Testis (tissue), 3 donors: ENCODE data around the gene SALL3. TPM values are rescaled to one million over a fixed set of nuclear protein-coding genes. Genes with fewer than 3 reads are reported as not detected.

Experiments used
- DNase-seq: peaks from one replicate; pipeline ENCODE4 v3.0.0-alpha.2; 2019
- H3K27ac ChIP-seq, 2 donors: fragments of 200-600 bp; sonication (generic); one replicate each; pipeline ENCODE4 v1.5.1; 2019
- H3K27me3 ChIP-seq: fragments of 200-600 bp; sonication (generic); one replicate; pipeline ENCODE4 v1.5.1; 2019
- H3K36me3 ChIP-seq: fragments of 200-600 bp; sonication (generic); one replicate; pipeline ENCODE4 v1.5.1; 2017; ENCODE audit warnings: low read depth; ENCODE audit errors: missing control alignments
- H3K4me1 ChIP-seq: fragments of 200-600 bp; sonication (generic); one replicate; pipeline ENCODE4 v1.5.1; 2019
- H3K4me3 ChIP-seq, 2 donors: fragments of 200-600 bp; sonication (generic); one replicate each; pipeline ENCODE4 v1.5.1; 2017 to 2019
- H3K9me3 ChIP-seq: fragments of 200-600 bp; sonication (generic); one replicate; pipeline ENCODE4 v1.5.1; 2017
- POLR2A ChIP-seq: fragments of 450-650 bp; IDR thresholded peaks from one replicate; pipeline ENCODE4 v1.6.1; 2017; ENCODE audit warnings: antibody characterized with exemption, mild to moderate bottlenecking, moderate library complexity
- WGBS, 2 donors: methylation state at CpG; one replicate each; pipeline ENCODE4 v1.1.5; 2018; 5-methylcytosine and 5-hydroxymethylcytosine counted together
- intact Hi-C: fragments of 100-400 bp; cut with DNase I; formaldehyde crosslinking; loops from one replicate; pipeline ENCODE4 v1.15.1; 2023; ENCODE audit warnings: low total_unique reads
- polyA plus RNA-seq: library from polyadenylated mRNA; stranded (reverse); fragments of 350-450 nt; fragmentation: Illumina TruSeq; extraction: RNeasy Lipid Tissue Mini Kit (QIAGEN cat#74804); gene quantifications from one replicate; pipeline ENCODE4 v1.2.3, GENCODE V29; 2014; ENCODE audit warnings: low read depth, low replicate concordance; ENCODE audit not compliant: insufficient read depth
- total RNA-seq, 2 donors: library from RNA; depleted of rRNA; stranded (reverse); fragments of >200 nt; gene quantifications; one replicate each; pipeline ENCODE4 v1.2.3, GENCODE V29; 2016
- TF ChIP-seq, protein P1 (sequence below), 3 experiments: fragments of 450-650 bp in 2 of 3; fragments of 200-600 bp in 1 of 3; sonication (generic) in 1 of 3; IDR thresholded peaks; one replicate each; pipeline ENCODE4 v1.5.1; 2016 to 2019; ENCODE audit warnings: antibody characterized with exemption in 3 of 3, mild to moderate bottlenecking in 2 of 3, moderate library complexity in 1 of 3

SALL3 gene
- total and polyA plus RNA-seq, 3 donors from 2014 or later: 1.9 to 15.2 (median 8.3) TPM

DNA sequence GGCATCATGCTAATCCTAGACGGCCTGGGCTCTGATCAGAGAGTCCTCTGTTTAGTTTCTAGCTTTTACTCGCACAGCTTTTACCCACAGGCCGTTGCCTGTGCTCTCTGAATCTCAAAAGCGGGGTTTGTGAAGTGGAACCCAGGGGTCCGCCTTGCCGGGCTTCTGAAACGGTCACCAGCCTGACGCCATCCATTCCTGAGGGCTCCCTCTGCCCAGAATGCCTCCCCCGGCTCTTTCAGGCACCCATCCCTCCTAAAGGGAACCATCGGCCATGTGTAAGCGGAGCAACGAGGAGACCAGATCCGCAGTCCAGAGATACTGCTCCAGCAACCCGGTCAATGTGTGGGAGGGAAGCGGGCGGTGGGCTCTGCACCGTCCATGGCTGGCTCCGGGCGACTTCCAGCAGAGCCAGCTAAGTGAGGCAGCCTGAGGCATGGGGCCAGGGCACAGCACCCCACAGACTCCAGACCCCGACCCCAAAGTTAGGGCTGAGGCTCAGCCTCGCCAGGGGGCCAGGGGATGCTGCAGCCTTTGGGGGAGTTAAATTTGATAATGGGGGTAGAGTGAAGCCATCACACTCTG is 28.8 kb downstream of the SALL3 start:
- Histone ChIP-seq H3K36me3 (no peaks in the 10 kb centered on the region), H3K4me1 (no peaks in the 10 kb centered on the region), H3K27ac (no peak overlapping the region), H3K4me3 (no peak overlapping the region), H3K27me3 (no peaks in the 10 kb centered on the region), H3K9me3 (no peaks in the 10 kb centered on the region)
- 92 to 94% methylated on average over 14 to 21 of the region's 21 CpGs for WGBS, 2 donors
- TF ChIP-seq, protein P1, sequence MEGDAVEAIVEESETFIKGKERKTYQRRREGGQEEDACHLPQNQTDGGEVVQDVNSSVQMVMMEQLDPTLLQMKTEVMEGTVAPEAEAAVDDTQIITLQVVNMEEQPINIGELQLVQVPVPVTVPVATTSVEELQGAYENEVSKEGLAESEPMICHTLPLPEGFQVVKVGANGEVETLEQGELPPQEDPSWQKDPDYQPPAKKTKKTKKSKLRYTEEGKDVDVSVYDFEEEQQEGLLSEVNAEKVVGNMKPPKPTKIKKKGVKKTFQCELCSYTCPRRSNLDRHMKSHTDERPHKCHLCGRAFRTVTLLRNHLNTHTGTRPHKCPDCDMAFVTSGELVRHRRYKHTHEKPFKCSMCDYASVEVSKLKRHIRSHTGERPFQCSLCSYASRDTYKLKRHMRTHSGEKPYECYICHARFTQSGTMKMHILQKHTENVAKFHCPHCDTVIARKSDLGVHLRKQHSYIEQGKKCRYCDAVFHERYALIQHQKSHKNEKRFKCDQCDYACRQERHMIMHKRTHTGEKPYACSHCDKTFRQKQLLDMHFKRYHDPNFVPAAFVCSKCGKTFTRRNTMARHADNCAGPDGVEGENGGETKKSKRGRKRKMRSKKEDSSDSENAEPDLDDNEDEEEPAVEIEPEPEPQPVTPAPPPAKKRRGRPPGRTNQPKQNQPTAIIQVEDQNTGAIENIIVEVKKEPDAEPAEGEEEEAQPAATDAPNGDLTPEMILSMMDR (IDR thresholded peaks at IDR 0.05): no peak
- no peak for TF ChIP-seq POLR2A
- DNase-seq: no peak
- intact Hi-C loops: no loop called here

DNA sequence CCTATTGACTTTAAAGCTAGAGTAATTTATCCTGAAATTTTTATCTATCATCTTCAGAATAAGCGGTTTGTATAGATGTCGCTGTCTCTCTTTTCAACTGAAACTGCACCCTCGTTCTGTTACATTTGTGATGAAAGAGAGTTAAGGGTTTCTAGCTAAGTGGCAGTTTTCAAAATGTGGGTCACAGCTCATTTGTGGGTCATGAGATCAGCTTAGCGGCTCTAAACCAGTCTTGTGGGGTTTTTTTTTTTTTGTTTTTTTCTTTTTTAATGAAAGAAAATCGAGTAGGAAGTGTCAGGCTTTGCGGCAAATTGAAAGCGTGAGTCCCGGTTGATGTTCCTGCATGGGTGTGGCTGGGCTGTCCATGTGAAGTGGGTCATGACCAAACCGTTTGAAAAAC is 31.2 kb downstream of the SALL3 start:
- Histone ChIP-seq H3K27ac (no peak overlapping the region), H3K4me1 (no peaks in the 10 kb centered on the region), H3K36me3 (no peaks in the 10 kb centered on the region), H3K9me3 (no peaks in the 10 kb centered on the region), H3K4me3 (no peak overlapping the region), H3K27me3 (no peaks in the 10 kb centered on the region)
- no peak for DNase-seq
- TF ChIP-seq, protein P1 (IDR thresholded peaks at IDR 0.05): no peak
- no peak for TF ChIP-seq POLR2A
- WGBS, 2 donors: 84 to 87% methylated on average over 9 of the region's 9 CpGs
- intact Hi-C loops: no loop called here

DNA sequence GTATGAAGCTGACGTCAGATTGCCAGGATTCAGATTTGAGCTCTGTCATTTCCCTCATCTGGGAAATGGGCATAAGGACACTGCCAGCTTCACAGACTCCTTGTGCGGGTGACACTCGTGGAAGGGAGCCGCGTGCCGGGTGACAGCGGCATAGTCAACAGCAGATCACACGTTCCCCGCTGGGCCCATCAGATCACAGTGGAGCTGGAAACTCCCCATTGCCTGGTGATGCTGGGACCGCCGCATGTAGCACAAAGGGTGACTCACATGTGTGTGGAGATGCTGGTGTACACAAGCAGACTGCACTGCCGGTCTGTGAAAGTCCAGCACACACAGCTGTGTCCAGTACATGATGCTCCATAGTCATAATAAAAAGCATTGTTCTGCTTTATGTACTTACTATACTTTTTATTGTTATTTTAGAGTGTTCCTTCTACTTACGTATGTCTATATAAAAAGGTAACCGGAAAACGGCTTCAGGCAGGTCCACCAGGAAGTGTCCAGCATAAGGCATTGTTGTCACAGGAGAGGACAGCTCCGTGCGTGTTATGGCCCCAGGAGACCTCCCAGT is 31.8 kb downstream of the SALL3 start:
- intact Hi-C loops: no loop called here
- no peaks in the 10 kb centered on the region for H3K27me3 ChIP-seq
- no peak overlapping the region for H3K27ac ChIP-seq
- WGBS, 2 donors: 82 to 89% methylated on average over 11 to 17 of the region's 17 CpGs
- H3K9me3 ChIP-seq: no peaks in the 10 kb centered on the region
- TF ChIP-seq POLR2A: no peak
- TF ChIP-seq, protein P1 (IDR thresholded peaks at IDR 0.05): no peak
- no peaks in the 10 kb centered on the region for H3K36me3 ChIP-seq
- H3K4me1 ChIP-seq: no peaks in the 10 kb centered on the region
- no peak overlapping the region for H3K4me3 ChIP-seq
- DNase-seq: no peak

DNA sequence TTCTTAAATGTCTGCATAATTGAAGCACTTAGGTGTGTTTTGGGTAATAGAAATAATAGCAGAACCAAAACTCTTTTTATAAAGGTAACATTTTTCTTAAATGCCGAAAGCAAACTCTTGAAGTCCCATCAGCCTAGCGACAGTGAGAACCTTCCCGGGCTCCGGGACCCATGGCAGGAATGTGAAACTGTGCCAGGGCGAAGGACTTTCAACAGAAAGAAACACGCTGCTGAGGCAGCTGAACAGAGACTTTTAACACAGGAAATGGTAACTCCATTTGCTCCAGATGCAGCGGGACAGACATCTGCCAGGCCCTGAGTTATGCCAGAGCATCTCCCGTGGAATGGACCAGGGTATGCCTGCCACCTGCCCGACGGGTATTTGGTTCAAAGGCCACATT is 34.3 kb downstream of the SALL3 start:
- 85 to 91% methylated on average over 10 of the region's 10 CpGs for WGBS, 2 donors
- H3K36me3 ChIP-seq: no peaks in the 10 kb centered on the region
- intact Hi-C loops: no loop called here
- no peak for DNase-seq
- no peak overlapping the region for H3K27ac ChIP-seq
- no peak for TF ChIP-seq POLR2A
- TF ChIP-seq, protein P1 (IDR thresholded peaks at IDR 0.05): no peak
- no peaks in the 10 kb centered on the region for H3K9me3 ChIP-seq
- H3K4me3 ChIP-seq: no peak overlapping the region
- H3K27me3 ChIP-seq: no peaks in the 10 kb centered on the region
- no peaks in the 10 kb centered on the region for H3K4me1 ChIP-seq

DNA sequence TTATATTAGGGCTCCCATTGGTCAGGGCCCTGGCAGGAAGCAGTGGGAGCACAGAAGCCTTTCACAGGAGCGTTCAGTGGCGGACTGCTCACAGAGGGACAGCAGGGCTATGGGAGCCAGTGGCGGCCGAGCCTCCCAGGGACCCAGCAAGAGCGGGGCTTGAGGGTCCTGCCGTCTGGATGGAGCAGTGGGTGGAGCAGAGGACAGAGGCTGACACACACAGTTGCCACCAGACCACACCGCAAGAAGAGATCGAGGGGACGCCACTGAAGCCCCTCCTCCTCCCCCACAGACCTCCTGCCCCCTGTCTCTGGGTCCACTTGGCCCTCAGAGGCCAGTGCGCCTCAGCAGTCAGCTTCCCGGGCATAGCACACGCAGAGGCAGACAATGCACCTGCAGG is 39.3 kb downstream of the SALL3 start:
- no peak for DNase-seq
- TF ChIP-seq POLR2A: no peak
- TF ChIP-seq, protein P1 (IDR thresholded peaks at IDR 0.05): no peak
- intact Hi-C loops: no loop called here
- H3K4me3 ChIP-seq: no peak overlapping the region
- no peak overlapping the region for H3K27ac ChIP-seq
- no peaks in the 10 kb centered on the region for H3K9me3 ChIP-seq
- WGBS, 2 donors: 84 to 88% methylated on average over 10 to 11 of the region's 12 CpGs
- H3K27me3 ChIP-seq: no peaks in the 10 kb centered on the region
- H3K4me1 ChIP-seq: no peaks in the 10 kb centered on the region
- H3K36me3 ChIP-seq: no peaks in the 10 kb centered on the region
